Prostate gland (tissue), 2 donors: Measurements from ENCODE around the gene HNRNPA3. TPM values are rescaled to one million over a fixed set of nuclear protein-coding genes. Genes with fewer than 3 reads are reported as not detected.

Experiments
- DNase-seq: peaks from one replicate; pipeline ENCODE4 v3.0.0-alpha.2; 2019; ENCODE audit warnings: low spot score
- H3K27ac ChIP-seq, 2 donors: fragments of 200-600 bp; sonication (generic); 2 replicates each; pipeline ENCODE4 v1.5.1; 2017 to 2019
- H3K27me3 ChIP-seq: fragments of 200-600 bp; sonication (generic); replicated peaks from 2 replicates; pipeline ENCODE4 v1.5.1; 2019; ENCODE audit not compliant: insufficient read depth
- H3K36me3 ChIP-seq, 2 donors: fragments of 200-600 bp; sonication (generic); 1 replicate in 1 of 2; 2 replicates in 1 of 2; pipeline versions ENCODE4 v1.5.1 to v1.8.1; 2017 to 2019
- H3K4me1 ChIP-seq: fragments of 200-600 bp; sonication (generic); replicated peaks from 2 replicates; pipeline ENCODE4 v1.5.1; 2019
- H3K4me3 ChIP-seq, 2 donors: fragments of 200-600 bp; sonication (generic); 2 replicates each; pipeline ENCODE4 v1.5.1; 2017 to 2019
- H3K9me3 ChIP-seq: fragments of 200-600 bp; sonication (generic); 2 replicates; pipeline ENCODE4 v1.5.1; 2017
- POLR2A ChIP-seq: fragments of 450-650 bp; IDR thresholded peaks from one replicate; pipeline ENCODE4 v1.6.1; 2016; ENCODE audit warnings: antibody characterized with exemption, mild to moderate bottlenecking
- POLR2AphosphoS5 ChIP-seq: sonication (generic); formaldehyde crosslinking; IDR thresholded peaks from one replicate; pipeline ENCODE4 v1.6.1; 2017; ENCODE audit warnings: antibody characterized with exemption
- WGBS: methylation state at CpG from one replicate; pipeline ENCODE4 v1.1.5; 2018; 5-methylcytosine and 5-hydroxymethylcytosine counted together
- intact Hi-C: fragments of 100-400 bp; cut with DNase I; formaldehyde crosslinking; loops from one replicate; pipeline ENCODE4 v1.14.2; 2022
- total RNA-seq, 2 donors: library from RNA; depleted of rRNA; stranded (reverse); fragments of >200 nt; gene quantifications; one replicate each; pipeline ENCODE4 v1.1.0, GENCODE V29; 2016
- TF ChIP-seq, protein P1 (sequence below), 4 experiments: fragments of 200-600 bp in 2 of 4; fragments of 450-650 bp in 2 of 4; sonication (generic) in 2 of 4; IDR thresholded peaks; 1 replicate in 3 of 4; 2 replicates in 1 of 4; pipeline ENCODE4 v1.5.1; 2016 to 2019; ENCODE audit warnings: antibody characterized with exemption in 4 of 4, mild to moderate bottlenecking in 2 of 4, moderate library complexity in 2 of 4

The HNRNPA3 gene
- total RNA-seq, 2 donors from 2014 or later = 56.5 to 57.0 TPM

DNA sequence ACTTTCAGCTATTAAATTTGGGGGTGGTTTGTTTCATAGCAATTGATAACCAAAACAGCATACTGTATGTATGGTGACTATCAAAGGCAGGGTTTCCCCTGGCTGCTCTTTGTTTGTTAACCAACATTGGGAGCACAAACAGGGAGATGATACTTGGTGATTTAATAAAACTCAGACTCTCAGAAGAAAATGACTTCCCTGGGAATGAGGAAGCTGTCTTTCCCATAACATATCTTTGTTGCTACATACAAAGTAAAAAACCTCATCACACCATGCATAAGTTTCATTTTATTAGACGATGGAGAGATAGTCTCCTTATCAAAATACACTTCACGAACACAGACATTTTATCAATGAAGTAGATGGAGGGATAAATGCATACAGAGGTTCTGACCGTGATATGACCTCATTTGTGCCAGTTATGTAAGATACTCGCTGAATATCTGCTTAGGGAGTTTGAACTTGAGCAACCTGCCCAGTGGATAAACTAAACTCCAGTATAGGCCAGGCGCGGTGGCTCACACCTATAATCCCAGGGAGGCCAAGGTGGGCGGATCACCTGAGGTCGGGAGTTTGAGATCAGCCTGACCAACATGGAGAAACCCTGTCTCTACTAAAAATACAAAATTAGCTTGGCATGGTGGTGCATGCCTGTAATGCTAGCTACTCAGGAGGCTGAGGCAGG, 55.7 kb downstream of the HNRNPA3 start:
- Histone ChIP-seq H3K27ac (no peak overlapping the region), H3K4me3 (no peak overlapping the region), H3K4me1 (no peaks in the 10 kb centered on the region), H3K27me3 (no peaks in the 10 kb centered on the region), H3K36me3 (no peaks in the 10 kb centered on the region), H3K9me3 (no peaks in the 10 kb centered on the region)
- WGBS = 83% methylated on average over 8 of the region's 8 CpGs
- TF ChIP-seq, protein P1, sequence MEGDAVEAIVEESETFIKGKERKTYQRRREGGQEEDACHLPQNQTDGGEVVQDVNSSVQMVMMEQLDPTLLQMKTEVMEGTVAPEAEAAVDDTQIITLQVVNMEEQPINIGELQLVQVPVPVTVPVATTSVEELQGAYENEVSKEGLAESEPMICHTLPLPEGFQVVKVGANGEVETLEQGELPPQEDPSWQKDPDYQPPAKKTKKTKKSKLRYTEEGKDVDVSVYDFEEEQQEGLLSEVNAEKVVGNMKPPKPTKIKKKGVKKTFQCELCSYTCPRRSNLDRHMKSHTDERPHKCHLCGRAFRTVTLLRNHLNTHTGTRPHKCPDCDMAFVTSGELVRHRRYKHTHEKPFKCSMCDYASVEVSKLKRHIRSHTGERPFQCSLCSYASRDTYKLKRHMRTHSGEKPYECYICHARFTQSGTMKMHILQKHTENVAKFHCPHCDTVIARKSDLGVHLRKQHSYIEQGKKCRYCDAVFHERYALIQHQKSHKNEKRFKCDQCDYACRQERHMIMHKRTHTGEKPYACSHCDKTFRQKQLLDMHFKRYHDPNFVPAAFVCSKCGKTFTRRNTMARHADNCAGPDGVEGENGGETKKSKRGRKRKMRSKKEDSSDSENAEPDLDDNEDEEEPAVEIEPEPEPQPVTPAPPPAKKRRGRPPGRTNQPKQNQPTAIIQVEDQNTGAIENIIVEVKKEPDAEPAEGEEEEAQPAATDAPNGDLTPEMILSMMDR (IDR thresholded peaks at IDR 0.05) = no peak
- TF ChIP-seq POLR2AphosphoS5 = no peak
- no peak for TF ChIP-seq POLR2A
- no peak for DNase-seq
- intact Hi-C loops = loop anchor here (10.0 kb wide), 1 partner anchor 146 kb away; no protein-coding TSS in a partner anchor

DNA sequence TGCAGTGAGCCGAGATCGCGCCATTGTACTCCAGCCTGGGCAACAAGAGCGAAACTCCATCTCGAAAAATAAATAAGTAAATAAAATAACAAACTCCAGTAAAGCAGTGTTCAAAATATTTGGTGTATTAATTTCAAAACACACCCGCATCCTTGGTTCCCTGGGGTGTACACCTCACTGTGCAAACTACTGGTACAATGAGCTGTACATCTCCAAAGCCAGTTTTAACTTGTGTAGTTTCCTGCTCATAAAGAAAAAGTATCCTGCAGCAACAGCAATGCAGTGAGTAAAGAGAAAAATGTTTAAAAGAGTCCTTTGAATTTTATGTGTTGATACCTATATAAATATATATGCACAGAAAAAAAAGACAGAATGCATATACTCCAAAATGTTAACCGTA, 56.3 kb downstream of the HNRNPA3 start:
- H3K9me3 ChIP-seq = no peaks in the 10 kb centered on the region
- 90% methylated on average over 7 of the region's 7 CpGs for WGBS
- no peaks in the 10 kb centered on the region for H3K4me1 ChIP-seq
- no peak for DNase-seq
- H3K27ac ChIP-seq = no peak overlapping the region
- TF ChIP-seq POLR2AphosphoS5 = no peak
- TF ChIP-seq, protein P1 (IDR thresholded peaks at IDR 0.05) = no peak
- no peak for TF ChIP-seq POLR2A
- no peaks in the 10 kb centered on the region for H3K27me3 ChIP-seq
- no peaks in the 10 kb centered on the region for H3K36me3 ChIP-seq
- no peak overlapping the region for H3K4me3 ChIP-seq
- intact Hi-C loops = loop anchor here (10.0 kb wide), 1 partner anchor 146 kb away; no protein-coding TSS in a partner anchor

DNA sequence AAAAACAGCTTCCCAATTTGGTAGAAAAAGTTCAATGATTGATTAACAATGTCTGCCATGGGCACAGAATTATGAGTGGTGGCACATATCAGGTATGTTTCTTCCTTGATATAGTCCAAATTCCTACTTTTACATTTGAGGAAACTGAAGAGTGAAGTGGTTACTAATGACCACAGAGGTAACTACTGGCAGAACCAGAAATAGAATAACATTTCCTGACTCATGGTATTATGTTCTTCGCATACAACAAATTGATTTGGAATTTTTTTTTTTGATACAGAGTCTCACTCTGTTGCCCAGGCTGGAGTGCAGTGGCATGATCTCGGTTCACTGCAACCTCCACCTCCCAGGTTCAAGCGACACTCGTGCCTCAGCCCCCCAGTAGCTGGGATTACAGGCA, 57.9 kb downstream of the HNRNPA3 start:
- Histone ChIP-seq H3K4me1 (no peaks in the 10 kb centered on the region), H3K27ac (no peak overlapping the region)
- intact Hi-C loops = no loop called here

DNA sequence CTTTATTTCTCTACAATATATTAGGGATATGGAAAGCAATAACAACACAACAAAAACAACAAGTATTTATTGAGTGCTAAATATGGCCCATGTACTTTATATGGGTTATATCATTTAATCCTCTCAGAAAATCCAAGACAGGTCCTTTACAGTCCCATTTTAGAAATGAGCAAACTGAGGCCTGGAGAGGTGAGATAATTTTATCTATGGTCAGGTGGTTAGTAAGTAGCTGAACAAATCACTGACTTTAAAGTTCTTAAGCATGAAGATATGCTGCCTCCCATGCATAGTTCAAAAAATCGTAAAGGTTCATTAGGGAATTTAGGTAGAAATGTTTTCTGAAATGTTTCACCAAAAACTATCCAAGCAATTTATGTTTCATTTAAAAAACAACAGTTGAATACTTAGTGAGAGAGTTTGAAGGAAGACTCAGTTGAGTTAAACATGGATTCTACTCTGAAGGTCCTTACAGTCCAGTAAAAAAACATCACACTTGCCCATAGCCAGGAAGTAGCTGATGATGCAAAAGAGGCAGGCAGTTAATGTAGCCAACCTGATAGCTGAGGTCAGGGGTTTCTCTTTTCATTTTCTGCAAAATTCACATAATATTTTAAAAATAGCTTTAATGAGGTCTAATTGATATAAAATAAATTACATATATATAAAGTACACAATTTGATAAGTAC, 59.5 kb downstream of the HNRNPA3 start:
- H3K27ac ChIP-seq = no peak overlapping the region
- TF ChIP-seq, protein P1 (IDR thresholded peaks at IDR 0.05) = no peak
- TF ChIP-seq POLR2A (no peak), POLR2AphosphoS5 (no peak)
- 97% methylated on average over 1 of the region's 1 CpG for WGBS

More for the DNA sequence above, 57.9 kb downstream of the HNRNPA3 start:
- Histone ChIP-seq H3K4me3 (no peak overlapping the region), H3K36me3 (no peaks in the 10 kb centered on the region), H3K9me3 (no peaks in the 10 kb centered on the region), H3K27me3 (no peaks in the 10 kb centered on the region)
- no peak for TF ChIP-seq POLR2AphosphoS5
- TF ChIP-seq POLR2A = no peak
- TF ChIP-seq, protein P1 (IDR thresholded peaks at IDR 0.05) = no peak
- no peak for DNase-seq
- WGBS = 93% methylated on average over 4 of the region's 4 CpGs

More for the DNA sequence above, 59.5 kb downstream of the HNRNPA3 start:
- H3K4me1 ChIP-seq = no peaks in the 10 kb centered on the region
- H3K4me3 ChIP-seq = no peak overlapping the region
- H3K27me3 ChIP-seq = no peaks in the 10 kb centered on the region
- no peak for DNase-seq
- intact Hi-C loops = no loop called here
- no peaks in the 10 kb centered on the region for H3K36me3 ChIP-seq
- H3K9me3 ChIP-seq = no peaks in the 10 kb centered on the region
